ENCODE measurements around the gene CPO.

The CPO gene

DNA sequence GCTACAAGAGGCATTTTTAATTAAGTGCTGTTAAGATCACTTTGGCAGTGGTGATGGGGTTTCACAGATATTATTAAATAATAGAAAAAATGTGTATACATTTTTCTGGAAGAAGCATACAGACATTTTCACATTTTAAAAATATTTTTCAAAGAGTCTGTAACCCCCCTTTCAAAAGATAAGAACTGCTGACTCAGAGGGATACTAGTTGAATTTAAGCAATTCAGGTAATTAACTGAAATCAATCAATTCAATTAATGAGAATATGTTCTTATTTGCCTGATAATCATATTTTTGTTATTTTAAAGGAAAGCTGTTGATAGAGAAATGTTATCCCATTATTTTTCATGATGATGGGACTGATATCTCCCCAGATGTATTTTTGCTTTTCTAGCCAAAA, 41.1 kb downstream of the CPO start:
- DNase-seq (ENCODE audit: low read depth): no peak
- TF ChIP-seq CTCF (conservative IDR thresholded peaks at IDR 0.05; ENCODE audit: control insufficient read depth, insufficient read depth, low read depth, low read length): no peak
- H3K4me3 ChIP-seq (ENCODE audit: control insufficient read depth, low read depth, low read length): no peak overlapping the region

DNA sequence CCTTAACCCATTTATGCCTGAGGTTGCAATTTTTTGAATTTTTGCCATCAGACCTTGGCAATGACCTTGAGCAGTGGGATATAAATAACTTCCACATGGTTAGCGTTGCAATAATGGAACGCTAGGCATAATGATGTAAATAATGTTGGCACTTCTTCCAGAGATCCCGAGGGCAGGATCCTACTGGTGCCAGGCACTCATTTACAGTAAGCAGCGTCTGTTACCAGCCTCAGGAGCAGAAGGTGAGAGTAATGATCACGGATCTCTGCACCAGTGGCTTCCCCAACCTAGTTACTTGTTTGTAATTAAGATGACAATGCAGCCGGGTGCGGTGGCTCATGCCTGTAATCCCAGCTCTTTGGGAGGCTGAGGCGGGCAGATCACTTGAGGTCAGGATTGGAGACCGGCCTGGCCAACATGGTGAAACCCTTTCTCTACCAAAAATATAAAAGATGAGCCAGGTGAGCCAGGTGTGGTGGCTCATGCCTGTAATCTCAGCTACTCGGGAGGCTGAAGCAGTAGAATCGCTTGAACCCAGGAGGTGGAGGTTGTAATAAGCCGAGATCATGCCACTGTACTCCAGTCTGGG, 41.9 kb downstream of the CPO start:
- no peak for TF ChIP-seq CTCF (conservative IDR thresholded peaks at IDR 0.05; ENCODE audit: control insufficient read depth, insufficient read depth, low read depth, low read length)
- no peak for DNase-seq (ENCODE audit: low read depth)
- no peak overlapping the region for H3K4me3 ChIP-seq (ENCODE audit: control insufficient read depth, low read depth, low read length)

GRCh38 chr2:206981739-206982340, 42.5 kb downstream of the CPO start:
- DNase-seq (ENCODE audit: low read depth): peak; percentile 80
- no peak overlapping the region for H3K4me3 ChIP-seq (ENCODE audit: control insufficient read depth, low read depth, low read length)
- TF ChIP-seq CTCF (conservative IDR thresholded peaks at IDR 0.05; ENCODE audit: control insufficient read depth, insufficient read depth, low read depth, low read length): peak; percentile 92

DNA sequence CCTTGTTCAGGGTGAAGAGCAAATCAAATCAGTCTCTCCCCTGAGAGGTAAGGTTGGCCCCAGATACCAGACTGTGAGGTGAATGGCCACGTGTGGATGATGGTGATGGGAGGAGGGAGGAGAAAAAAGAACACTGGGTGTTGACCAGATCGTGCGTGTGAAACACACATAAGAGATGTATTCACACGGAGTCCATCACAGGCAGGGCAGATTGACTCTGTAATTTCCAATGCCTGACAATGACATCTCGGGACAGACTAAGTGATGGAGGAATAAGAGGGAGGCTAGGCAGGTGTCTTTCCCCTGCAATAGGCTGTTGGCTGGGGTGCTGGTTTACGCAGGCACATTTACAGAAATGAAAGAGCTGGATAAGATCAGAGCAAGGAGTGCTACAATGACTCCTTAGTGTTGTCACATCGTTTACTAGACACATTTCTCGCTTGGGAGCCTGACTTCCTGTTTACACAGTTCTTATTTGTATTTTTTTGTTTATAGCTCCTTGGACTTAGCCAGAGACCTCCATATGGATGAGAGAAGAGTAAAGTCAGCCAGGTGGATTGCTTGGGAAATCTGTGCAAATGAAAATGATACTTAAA, 43.1 kb downstream of the CPO start:
- TF ChIP-seq CTCF (conservative IDR thresholded peaks at IDR 0.05; ENCODE audit: control insufficient read depth, insufficient read depth, low read depth, low read length): no peak
- H3K4me3 ChIP-seq (ENCODE audit: control insufficient read depth, low read depth, low read length): no peak overlapping the region
- DNase-seq (ENCODE audit: low read depth): no peak

GRCh38 chr2:206983161-206983859, 44.0 kb downstream of the CPO start:
- peak; percentile 70 for DNase-seq (ENCODE audit: low read depth)

GRCh38 chr2:206984206-206984605, 44.9 kb downstream of the CPO start:
- TF ChIP-seq CTCF (conservative IDR thresholded peaks at IDR 0.05; ENCODE audit: control insufficient read depth, insufficient read depth, low read depth, low read length): no peak
- no peak overlapping the region for H3K4me3 ChIP-seq (ENCODE audit: control insufficient read depth, low read depth, low read length)

More at GRCh38 chr2:206983161-206983859, 44.0 kb downstream of the CPO start:
- TF ChIP-seq CTCF (conservative IDR thresholded peaks at IDR 0.05; ENCODE audit: control insufficient read depth, insufficient read depth, low read depth, low read length): no peak
- no peak overlapping the region for H3K4me3 ChIP-seq (ENCODE audit: control insufficient read depth, low read depth, low read length)

More at GRCh38 chr2:206984206-206984605, 44.9 kb downstream of the CPO start:
- DNase-seq (ENCODE audit: low read depth): peak; percentile 75

All from fibroblast of mammary gland (primary cell).